H4 (cell line): Measurements from ENCODE around the gene PPP3CA. TPM values are rescaled to one million over a fixed set of nuclear protein-coding genes. Genes with fewer than 3 reads are reported as not detected.
"Not testable (repeated sequence)": the region's sequence is repeated elsewhere in the genome, so short reads cannot be mapped to it uniquely, and the experiment has no call there.

Source experiments
- DNase-seq: peaks from one replicate; pipeline ENCODE4 v3.0.0-alpha.2; 2015; ENCODE audit warnings: low spot score
- total RNA-seq: library from RNA; depleted of rRNA; stranded (reverse); fragments of >200 nt; shearing (Covaris generic); gene quantifications from 2 replicates; pipeline ENCODE4 v1.2.3, GENCODE V29; 2014

Gene PPP3CA
- total RNA-seq, 1 experiment from 2014 or later: 36.8 TPM

- no peak for DNase-seq
These were observed 205.1 kb downstream of the PPP3CA start for GRCh38 chr4:101142259-101142658.

GRCh38 chr4:101141855-101142254 lies 205.5 kb downstream of the PPP3CA start:
- no peak for DNase-seq

GRCh38 chr4:101141230-101141629 lies 206.1 kb downstream of the PPP3CA start:
- DNase-seq: no peak

GRCh38 chr4:101140228-101140627 lies 207.1 kb downstream of the PPP3CA start:
- DNase-seq: no peak

DNA sequence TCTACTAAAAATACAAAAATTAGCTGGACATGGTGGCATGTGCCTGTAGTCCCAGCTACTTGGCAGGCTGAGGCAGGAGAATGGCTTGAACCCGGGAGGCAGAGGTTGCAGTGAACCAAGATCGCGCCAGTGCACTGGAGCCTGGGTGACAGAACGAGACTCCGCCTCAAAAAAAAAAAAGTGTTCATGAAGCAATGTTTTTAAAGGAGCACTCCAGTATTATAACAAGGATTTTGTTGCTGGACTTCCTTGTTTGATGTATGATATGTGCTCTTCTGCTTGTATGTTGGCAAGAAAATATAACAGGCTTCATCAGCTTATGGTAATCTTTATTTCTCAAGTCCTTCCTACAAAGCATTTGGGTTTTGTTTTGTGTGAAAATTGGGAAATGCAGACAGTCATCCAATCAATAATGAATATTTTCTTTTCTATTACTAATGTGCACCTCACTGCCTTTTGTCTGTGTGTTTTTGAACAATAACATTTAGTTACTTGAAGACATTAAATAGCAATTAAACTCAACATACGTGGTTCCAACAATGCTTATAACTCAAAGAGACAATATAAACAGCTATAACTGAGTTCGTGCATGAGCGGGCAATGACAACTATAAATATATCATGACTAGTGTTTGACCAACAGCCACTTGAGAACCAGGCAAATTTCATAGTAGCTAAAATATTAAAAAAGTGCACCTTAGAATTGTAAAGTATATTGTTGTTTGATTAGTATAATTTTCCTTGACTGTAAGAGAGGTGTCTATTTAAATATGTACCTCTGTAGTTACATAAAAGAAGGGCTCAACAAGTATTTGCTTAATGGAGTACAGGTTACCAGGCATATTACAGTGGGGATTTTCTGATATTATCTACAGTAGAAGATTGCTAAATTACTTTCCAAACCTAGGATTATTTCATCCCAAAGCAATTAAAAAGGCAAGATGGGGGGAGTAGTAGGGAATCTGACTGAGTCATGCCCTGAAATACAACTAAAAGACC lies 210.7 kb downstream of the PPP3CA start:
- no peak for DNase-seq

GRCh38 chr4:101135371-101136010 lies 211.8 kb downstream of the PPP3CA start:
- no peak for DNase-seq

DNA sequence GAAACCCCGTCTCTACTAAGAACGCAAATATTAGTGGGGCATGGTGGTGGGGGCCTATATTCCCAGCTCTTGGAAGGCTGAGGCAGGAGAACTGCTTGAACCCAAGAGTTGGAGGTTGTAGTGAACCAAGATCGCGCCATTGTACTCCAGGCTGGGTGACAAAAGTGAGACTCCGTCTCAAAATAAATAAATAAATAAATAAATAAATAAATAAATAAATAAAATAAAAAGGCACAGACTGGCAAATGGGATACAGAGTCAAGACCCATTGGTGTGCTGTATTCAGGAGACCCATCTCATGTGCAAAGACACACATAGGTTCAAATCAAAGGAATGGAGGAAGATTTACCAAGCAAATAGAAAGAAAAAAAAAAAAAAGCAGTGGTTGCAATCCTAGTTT lies 216.3 kb downstream of the PPP3CA start:
- DNase-seq: not testable (repeated sequence)

- DNase-seq: peak; percentile 22
These were observed 218.4 kb downstream of the PPP3CA start for GRCh38 chr4:101128898-101129297.

DNA sequence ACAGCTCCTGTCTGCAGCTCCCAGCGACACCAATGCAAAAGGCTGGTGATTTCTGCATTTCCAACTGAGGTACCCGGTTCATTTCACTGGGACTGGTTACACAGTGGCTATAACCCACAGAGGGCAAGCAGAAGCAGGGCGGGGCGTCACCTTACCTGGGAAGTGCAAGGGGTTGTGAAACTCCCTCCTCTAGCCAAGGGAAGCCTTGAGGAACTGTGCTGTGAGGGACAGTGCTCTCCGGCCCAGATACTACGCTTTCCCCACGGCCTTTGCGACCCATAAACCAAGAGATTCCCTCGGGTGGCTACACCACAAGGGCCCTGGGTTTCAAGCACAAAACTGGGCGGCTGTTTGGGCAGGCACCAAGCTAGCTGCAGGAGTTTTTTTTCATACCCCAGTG lies 218.9 kb downstream of the PPP3CA start:
- no peak for DNase-seq

- DNase-seq: no peak
These were observed 220.0 kb downstream of the PPP3CA start for GRCh38 chr4:101127176-101127790.

GRCh38 chr4:101126059-101126458 lies 221.3 kb downstream of the PPP3CA start:
- DNase-seq: no peak

DNA sequence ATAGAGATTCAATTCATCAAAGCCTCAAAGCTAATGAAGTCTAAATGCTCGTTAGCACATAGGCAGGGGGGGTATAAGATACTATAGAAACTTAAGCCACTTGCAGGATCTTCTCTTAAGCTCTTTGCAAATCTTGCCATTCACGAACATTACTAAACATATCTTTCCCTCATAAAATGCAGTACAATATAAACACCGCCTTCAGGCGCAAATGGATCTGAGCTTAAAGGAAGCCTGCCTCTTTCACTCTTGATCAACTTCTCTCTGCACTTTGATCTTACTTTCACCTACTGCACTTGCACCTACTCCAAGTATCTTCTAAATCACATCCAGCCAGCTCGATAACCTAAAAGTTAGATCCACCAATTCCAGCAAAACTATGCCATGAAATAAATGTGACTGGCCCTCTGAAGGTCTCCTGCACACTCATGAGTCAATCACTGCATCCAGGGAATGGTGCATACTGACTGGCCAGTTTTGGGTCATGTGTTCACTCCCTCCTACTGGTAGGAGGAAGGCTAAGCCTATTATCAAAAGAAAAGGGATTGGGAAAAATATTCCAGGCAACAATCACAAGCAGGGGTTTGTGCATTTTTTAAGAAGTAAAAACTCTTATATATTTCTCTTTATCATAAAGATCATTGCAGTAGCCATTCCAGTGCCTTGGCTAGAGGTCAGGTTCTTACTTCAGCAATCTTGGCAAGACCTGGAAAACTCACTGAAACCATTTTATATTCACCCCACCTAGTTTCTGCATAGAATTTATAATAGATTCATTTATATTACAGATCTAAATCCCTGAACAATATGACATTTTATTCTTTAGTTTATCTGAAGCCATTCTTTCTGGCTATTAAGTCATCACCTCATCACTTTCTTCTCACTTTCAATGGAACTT lies 222.0 kb downstream of the PPP3CA start:
- no peak for DNase-seq

- DNase-seq: no peak
These were observed 224.1 kb downstream of the PPP3CA start for GRCh38 chr4:101123231-101123630.

DNA sequence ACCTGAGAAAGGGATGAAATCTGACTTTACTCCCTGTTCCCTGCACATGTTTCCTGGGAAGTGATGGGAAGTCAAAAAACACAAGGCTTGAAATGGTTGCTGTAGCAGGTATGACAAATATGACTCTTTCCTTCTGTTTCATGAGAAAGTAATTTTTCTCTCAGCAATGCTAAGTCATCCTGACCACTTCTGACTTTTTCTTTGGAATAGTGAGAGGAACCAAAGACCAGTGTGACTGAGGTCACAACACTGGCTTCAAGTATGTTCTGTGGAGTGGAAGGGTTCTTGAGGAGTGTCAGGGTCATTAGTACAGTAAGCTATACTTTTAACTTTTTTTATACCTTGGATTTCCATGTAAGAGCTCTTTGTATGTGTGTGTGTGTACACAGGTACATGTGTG lies 225.3 kb downstream of the PPP3CA start:
- DNase-seq: no peak

DNA sequence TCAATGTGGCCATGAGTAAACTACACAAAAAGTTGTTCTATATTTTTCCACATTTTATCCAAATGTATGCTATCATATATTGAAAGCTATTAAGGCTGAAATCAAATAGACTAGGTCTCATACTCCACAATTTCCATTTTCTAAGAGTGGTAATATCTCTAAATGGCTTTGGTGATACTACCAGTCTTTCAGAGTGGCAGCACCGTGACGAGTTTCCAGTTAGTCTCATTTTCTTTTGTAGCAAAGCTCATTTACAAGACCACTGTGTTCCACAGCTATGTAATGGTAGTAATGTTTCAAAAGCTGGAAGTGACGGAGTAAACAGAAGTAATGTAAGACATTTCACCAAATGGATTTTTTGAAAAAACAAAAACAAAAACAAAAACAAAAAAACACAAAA lies 228.2 kb downstream of the PPP3CA start:
- DNase-seq: no peak

DNA sequence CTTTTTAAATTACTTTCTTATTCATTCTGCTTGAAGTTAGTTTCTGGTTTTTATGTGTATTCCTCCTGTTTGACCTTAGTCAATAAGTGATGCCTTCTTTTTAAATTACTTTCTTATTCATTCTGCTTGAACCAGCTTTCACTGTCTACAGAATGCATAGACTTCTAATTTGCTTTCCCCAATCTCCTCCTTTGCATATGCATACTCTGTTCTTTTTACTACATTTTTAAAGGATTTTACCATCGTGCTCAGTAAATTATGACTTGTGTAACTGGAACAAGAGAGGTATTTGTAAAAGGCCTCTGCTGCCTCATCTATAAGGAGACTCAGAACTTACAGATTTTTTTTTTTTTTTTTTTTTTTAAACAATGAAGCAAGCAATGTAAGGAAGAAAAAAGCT lies 228.7 kb downstream of the PPP3CA start:
- DNase-seq: no peak

- DNase-seq: no peak
These were observed 231.4 kb downstream of the PPP3CA start for GRCh38 chr4:101115887-101116286.

DNA sequence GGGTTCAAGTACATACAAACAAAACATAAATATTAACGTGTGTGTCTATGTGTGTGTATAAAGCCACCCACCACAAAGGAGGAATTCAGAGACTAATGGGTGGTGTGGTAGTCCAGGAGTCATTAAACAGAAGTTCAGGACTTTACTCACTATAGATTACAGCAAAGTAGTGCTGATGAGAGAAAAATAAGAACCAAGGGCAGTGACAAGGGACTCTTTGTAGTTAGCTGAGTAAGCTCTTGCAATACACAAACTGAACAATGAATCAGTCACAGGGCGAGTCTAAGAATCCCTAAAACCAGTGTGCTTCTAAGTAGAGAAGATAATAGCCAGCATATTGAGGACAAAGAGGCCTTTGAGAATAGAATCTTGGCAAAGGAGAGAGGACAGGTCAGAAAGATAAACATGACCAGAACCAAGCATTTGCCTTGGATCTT lies 232.4 kb downstream of the PPP3CA start:
- peak; percentile 49 for DNase-seq

DNA sequence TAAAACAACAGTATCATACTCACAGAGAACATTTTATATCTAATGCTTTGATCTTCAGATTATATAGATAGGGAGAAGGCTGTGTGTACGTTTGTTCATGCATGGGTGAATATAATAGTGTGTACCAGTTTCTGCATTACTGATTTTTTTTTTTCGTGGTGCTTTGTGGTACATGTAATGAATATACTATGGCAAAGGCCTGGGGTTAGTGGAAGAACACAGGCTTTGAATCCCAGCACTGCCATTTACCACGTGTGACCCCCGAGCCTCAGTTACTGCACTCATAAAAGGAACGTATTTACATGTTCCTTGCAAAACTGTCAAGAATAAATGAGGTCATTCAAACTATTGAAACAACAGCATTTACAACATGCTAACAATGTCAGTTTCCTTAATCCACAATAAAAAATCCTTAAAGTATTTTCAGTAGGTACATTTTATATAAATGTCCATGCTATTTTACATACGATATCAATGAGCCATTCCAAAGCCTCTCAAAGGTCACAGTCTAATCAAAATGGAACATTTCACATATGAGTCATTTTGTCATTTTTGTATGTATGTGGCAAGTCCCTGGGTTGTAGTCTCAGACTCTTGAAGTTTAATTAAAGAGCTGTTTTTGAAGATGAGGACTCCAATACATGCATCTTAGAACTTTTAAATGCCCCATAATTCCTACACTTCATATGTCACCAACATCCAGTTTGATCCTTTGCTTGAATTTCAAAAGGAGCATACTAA lies 242.8 kb downstream of the PPP3CA start:
- no peak for DNase-seq

DNA sequence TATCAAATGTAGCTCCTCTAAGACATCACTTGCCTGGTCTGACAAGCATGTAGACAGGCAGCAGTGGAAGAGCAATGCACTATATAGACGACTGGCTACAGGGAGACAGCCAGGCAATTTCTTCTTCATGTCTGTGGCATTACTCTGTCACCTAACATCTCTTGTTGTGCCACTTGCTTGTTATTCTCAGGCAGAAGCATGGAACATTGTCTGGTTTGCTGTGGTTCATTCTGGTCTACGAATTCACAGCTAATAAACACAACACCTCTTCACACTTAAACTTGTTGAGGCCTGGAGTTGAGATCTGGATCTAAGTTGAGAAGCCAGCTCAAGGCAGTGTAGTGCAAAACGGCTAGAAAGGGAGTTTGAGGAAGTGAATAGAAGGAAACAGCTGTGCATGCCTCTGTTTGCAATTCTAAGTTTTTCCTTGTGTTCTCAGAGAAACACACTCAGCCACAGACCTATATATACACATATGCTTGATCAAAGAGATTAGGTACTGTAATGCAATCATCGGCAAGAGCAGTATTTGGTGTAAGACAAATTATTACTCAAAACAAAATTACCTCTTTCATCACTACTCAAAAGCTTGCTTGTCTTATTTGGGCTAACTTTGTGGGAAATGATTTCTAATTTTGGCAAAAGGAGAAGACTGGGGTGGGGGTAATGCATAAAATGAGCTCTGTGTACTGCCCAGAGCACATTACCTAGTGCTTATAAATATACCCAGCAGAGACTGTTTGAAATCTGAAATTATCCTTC lies 243.8 kb downstream of the PPP3CA start:
- DNase-seq: no peak
